Activated CD8-positive, alpha-beta memory T cell treated with anti-CD3 and anti-CD28 coated beads for 48 hours (primary cell): ENCODE results near the gene ZSCAN4.
A peak's percentile ranks its signal among the peaks of the same experiment; 100 is the strongest.

ENCODE experiments used
- DNase-seq, 3 experiments: peaks; one replicate each; pipeline ENCODE4 v3.0.0-alpha.2; 2020; ENCODE audit warnings: low read depth in 2 of 3, low spot score in 2 of 3

The ZSCAN4 gene

GRCh38 chr19:57668635-57669034 lies at the start of gene ZSCAN4:
TSS of gene ZSCAN4 (plus strand) at chr19:57668935. CDS start at chr19:57676146, 7,211 bp downstream.
- no peak for DNase-seq

GRCh38 chr19:57620673-57621348 lies 47.9 kb upstream of the ZSCAN4 start:
- DNase-seq: no peak

- DNase-seq: no peak
Observed at GRCh38 chr19:57623091-57623490, 45.6 kb upstream of the ZSCAN4 start.

- peak; percentile 49 to 66 (median 51) for DNase-seq
Observed at GRCh38 chr19:57632987-57633831, 35.5 kb upstream of the ZSCAN4 start, which contains the start of gene ZNF211. TSS of gene ZNF211 (plus strand) at chr19:57633168. CDS start at chr19:57633347, 179 bp downstream.

DNA sequence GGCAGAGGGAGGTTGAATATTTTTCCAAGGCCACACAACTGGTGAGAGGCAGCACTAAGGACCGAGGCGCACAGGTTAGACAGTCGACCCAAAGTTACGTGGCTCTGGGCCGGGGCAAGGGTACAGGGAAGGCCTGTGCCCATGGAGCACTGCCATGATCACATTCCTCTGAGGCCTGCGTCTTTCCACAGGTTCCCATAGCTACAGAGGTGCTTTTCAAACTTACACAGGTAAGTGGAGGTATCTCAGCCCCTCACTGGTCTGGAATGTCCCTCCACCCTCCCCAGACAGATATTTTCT lies 35.0 kb upstream of the ZSCAN4 start:
- no peak for DNase-seq

- DNase-seq: no peak
Observed at GRCh38 chr19:57637379-57637778, 31.4 kb upstream of the ZSCAN4 start.

GRCh38 chr19:57641715-57642234 lies 27.0 kb upstream of the ZSCAN4 start:
- DNase-seq: no peak

DNA sequence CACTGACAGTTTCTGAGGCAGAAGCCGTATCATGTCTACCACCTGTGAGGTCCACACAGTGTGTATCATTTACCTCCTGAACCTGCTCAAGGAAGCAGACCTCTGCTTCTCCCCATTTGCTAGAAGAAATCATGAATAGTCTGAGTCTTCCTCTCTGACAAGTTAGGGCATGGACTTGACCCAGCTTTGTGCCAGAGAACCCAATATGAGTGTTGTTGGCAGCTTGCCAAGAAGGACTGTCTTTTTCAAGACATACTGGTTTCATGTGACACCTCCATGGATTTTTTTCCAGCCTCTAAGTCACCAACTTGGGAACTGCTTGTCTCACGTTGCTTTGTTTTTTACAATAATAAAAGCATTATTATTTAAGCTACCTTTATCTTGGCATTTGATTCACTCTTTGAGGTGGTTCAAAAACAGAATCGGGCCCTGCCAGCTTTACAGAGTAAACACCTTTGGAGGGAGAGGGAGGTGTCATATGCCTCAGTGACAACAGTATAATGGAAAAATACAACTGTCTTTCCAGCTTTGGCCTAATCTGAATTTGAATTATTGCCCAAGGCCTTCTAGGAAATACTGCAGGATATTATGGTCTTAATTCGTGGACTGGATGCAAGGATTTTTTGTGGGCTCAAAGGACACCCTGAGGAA lies 26.2 kb upstream of the ZSCAN4 start:
- no peak for DNase-seq

DNA sequence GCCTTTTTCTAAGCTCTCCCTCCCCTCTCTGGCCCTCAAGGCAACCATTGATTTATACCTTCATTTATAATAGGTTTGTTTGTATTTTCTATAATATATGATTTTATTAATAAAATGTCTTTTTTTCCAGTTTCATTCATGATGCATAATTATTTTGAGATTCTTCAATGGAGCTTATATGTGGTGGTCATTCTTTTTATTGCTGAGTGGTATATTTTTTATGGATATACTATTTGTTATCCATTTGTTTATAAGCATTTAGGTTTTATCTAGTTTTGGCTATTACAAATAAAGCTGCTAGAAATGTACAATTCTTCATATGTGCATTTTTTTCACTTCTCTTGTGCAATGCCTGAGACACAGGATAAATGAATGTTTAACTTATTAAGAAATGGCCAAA lies 25.0 kb upstream of the ZSCAN4 start:
- no peak for DNase-seq

- DNase-seq: no peak
Observed at GRCh38 chr19:57648331-57649003, 20.3 kb upstream of the ZSCAN4 start.

GRCh38 chr19:57651654-57651996 lies 17.1 kb upstream of the ZSCAN4 start:
- DNase-seq: no peak

GRCh38 chr19:57653689-57654088 lies 15.0 kb upstream of the ZSCAN4 start:
- DNase-seq: no peak

GRCh38 chr19:57655443-57655842 lies 13.3 kb upstream of the ZSCAN4 start:
- no peak for DNase-seq

DNA sequence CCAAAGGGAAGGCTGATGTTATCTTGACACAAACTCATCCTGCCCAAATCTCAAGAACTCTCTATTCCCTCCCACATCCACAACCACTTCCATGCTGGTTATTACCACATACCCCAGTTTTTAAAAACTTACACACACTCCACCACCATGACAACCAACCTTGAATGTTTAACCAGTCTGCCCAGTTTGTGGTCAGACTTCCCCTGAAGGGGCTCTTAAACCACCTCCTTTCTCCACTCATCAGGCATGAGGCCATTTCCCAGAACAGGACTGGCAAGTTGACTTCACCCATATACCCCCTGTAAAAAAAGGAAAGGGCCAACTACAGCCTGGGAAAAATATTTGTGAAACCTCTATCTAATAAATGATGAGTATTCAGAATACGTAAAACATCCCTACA lies 12.4 kb upstream of the ZSCAN4 start:
- DNase-seq: no peak

GRCh38 chr19:57664269-57665127 lies 4.2 kb upstream of the ZSCAN4 start:
- no peak for DNase-seq

GRCh38 chr19:57665261-57665806 lies 3.4 kb upstream of the ZSCAN4 start:
- DNase-seq: no peak

- no peak for DNase-seq
Observed at GRCh38 chr19:57667228-57667627, 1.5 kb upstream of the ZSCAN4 start.

DNA sequence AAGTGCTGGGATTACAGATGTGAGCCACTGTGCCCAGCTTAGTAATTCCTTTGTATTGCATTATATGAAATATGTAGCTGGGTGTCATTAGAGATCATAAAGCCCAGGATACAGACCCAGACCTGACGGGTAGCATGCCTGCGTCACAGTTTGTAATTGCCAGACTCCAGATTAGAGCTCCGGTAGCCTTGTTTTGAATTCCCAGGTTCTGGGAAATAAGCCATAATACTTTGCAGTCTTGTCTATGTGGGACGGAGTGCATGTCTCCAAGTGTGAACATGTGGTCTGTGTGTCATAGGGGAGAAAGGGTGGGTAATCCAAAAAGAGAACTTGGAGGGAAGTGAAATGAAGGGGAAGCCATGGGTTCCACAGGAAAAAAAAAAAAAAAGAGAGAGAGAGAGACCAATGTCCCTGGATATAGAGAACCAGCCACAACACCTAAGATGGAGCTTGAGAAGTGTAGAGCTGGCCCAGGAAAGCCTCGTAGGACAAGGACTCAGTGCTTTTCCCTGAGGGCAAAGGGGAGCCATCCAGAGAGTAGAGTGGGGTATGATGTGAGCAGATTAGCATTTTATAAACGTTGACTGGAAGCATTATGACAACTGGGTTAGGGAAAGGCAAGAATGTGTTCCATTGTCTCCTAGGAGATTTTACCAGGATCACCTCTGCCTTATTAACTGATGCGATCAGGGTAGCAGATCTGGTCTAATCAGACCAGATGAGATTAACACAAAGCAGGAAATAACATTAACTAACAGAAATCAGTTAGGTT lies 2.6 kb downstream of the ZSCAN4 start:
- no peak for DNase-seq

DNA sequence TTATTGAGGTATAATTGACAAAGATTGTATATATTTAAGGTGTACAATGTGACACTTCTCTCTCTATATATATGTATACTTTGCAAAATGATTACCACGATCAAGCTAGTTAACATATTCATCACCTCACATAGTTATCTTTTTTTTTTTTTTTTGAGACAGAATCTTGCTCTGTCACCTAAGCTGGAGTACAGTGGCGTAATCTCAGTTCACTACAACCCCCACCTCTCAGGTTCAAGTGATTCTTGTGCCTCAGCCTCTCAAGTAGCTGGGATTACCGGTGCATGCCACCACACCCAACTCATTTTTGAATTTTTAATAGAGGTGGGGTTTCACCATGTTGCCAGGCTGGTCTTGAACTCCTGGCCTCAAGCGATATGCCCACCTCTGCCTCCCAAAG lies 3.7 kb downstream of the ZSCAN4 start:
- DNase-seq: no peak
